Frontal cortex (tissue), 4 donors: ENCODE results near the gene RHOJ. TPM values are rescaled to one million over a fixed set of nuclear protein-coding genes. Genes with fewer than 3 reads are reported as not detected.
"Not testable (repeated sequence)": the region's sequence is repeated elsewhere in the genome, so short reads cannot be mapped to it uniquely, and the experiment has no call there.

Experiments used
- DNase-seq, 2 donors: peaks; one replicate each; pipeline ENCODE4 v3.0.0; 2012; ENCODE audit warnings: low spot score in 2 of 2
- FAIRE-seq: peaks from 2 replicates; lab custom pipeline; 2012; peaks lifted over from hg19 to GRCh38; lab: Jason Lieb, UNC
- total RNA-seq: library from RNA; depleted of rRNA; stranded (reverse); fragments of >200 nt; gene quantifications from one replicate; pipeline ENCODE4 v1.2.3, GENCODE V29; 2014
- donor health status: control.
- donor health status: control.
- donor health status: control.

Gene RHOJ
- 4.5 TPM for total RNA-seq

DNA sequence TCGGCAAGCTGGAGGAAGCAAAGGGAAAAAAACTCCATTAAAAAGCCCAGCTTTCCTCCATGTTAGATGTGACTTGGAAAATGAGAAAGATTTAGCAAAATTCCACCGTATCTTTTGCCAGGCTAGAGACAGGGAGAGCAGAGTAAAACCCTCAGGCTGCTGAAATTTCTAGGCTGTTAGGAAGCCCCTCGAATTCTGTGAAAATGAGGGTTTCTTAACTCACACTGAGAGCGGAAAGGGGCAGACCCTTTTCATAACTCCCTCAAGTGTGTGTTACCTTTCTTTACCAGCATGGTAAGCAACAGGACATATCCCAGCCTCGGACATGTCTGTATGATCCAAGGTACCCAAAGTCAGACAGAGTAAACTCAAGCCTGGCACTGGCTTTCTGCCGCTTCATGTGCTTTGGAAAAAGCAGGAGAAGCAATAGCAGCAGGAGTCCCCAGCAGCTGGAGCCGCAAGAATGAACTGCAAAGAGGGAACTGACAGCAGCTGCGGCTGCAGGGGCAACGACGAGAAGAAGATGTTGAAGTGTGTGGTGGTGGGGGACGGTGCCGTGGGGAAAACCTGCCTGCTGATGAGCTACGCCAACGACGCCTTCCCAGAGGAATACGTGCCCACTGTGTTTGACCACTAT lies at the start of gene RHOJ:
TSS of gene RHOJ (plus strand) at position 37 of the 637 bp plus-strand sequence. CDS start at position 464, 427 bp downstream.
- DNase-seq (no peak), FAIRE-seq (no peak)

DNA sequence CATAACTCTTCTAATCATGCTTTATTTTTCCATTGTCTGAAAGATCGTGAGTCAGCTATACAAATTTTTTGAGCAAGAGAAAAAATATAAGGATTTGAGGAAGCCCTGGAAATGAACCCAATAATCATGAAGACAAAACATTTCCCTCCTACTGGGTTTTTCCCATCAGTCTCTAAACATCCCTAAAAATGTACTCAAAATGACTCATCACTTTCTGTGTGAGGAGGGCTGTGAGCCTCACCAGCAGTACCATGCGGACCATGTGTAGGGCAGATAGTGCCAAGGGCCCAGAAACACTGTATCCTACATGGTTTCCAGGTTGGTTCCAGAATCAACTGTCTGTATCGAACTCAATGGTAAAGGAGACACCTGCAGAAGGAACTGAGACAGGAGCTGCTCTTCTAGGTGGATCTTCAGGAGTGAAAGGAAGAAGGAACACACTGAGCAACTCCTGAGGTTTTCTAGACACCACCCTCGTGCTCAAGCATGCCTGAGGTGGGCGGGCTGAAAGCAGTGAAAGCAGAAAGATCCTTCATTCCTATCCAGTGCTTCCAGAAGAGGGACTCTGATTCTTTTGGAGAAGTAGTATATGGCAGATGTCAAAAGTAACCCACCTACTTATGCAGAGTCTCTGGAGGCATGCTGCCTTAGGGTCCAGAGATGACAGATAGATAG lies 48.6 kb upstream of the RHOJ start:
- DNase-seq, result no peak
- no peak for FAIRE-seq

DNA sequence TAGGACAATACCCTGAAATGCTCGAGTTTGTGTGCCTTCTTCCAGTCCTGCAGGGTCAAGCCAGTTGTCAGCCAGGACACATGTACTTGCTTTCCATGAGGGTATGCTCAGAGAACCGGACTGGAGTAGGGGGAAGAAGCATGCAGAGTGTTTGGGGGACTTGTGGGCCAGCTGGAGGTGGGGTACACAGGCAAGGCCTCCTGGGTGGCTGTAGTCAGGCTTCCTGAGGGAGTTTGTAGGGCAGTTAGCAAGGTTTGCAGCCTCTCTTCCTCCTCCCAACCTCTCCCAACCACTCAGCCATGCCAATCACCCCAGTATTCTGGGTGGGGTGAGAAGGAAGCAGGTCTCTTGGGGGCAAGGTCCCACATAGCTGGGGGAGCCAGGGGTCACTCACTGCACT lies 47.0 kb upstream of the RHOJ start:
- DNase-seq (no peak), FAIRE-seq (no peak)

DNA sequence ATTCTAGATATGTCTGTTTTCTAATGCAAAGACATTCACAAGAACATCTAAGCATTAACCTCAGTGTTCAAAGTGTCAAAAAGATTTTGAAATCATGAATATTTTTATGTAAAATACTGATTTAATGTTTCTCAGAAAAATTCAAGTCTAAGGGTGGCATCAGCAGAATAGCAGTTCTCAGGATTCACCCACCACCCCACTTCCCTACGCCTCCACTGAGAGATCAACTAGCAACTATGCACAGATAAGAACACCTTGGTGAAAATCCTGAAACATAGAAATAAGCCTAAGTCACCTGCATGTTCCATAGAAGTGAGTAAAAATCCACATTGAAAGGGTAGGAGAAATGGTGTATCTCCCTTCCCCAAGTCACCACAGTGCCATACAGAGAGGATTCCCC lies 40.9 kb upstream of the RHOJ start:
- DNase-seq (no peak), FAIRE-seq (no peak)

DNA sequence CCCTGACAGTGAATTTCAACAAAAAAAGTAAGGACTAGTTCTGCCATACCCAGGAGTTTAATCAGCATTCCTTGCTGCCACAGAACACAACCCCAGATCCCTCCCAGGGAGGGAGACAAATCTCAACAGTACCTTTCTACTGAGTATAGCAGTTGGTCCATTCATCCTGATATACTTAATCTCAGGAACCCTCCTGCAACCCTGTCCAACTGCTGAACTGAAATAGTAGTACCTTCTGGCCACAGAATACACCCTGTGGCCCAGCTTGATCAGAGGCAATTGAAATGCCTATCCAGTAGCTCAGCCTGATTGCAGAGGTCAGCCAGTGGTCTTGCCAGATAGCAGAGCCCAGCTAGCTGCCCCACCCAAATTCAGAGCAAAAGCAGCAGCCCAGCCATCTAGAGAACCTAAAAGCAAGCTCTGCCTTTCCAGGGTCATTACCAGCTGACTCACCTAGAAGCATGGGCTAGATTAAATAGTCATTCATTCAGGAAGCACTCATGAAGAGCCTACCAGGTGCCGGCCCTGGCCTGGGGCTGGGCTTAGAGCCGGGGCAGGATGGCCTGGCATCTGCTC lies 40.0 kb upstream of the RHOJ start:
- DNase-seq (no peak), FAIRE-seq (no peak)

DNA sequence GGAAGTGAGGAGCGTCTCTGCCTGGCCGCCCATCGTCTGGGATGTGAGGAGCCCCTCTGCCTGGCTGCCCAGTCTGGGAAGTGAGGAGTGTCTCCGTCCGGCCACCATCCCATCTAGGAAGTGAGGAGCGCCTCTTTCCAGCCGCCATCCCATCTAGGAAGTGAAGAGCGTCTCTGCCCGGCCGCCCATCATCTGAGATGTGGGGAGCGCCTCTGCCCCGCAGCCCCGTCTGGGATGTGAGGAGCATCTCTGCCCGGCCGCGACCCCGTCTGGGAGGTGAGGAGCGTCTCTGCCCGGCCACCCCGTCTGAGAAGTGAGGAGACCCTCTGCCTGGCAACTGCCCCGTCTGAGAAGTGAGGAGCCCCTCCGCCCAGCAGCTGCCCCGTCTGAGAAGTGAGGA lies 39.0 kb upstream of the RHOJ start:
- not testable (repeated sequence) for FAIRE-seq, DNase-seq

DNA sequence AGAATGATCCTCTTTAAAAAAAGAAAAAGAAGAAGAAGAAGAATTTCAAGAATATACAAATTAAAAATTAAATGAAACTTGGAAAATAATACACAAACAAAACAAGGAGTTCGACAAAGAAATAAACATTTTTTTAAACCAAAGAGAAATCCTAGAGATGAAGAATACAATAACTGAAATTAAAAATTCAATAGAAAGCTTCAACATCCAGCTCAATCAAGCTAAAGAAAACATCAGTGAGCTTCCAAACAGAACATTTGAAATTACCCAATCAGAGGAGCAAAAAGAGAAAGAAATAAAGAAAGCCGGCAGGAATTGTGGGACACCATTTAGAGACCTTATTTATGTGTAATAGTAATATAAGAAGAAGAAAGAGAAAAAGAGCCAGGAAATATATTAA lies 37.2 kb upstream of the RHOJ start:
- no peak for DNase-seq
- peak; percentile 57 for FAIRE-seq

DNA sequence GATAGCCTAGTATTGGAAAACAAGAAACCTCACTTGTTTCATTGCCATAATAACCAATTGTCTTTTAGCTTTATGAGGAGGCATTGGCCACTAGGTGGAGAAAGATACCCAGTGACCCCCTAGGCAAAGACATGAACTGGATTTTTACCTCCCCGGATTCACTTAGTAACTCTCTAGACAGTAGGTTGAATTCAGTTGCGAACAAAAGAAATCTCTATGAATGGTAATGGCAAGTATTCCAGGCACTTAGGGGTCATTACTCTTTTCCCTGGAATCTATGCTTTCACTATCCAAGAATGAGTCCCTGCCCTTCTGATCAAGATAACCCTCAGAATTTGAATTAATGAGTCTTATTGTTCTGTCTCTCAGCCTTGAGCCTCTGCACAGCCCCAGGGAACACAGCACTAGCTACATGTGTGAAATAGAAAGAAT lies 29.5 kb upstream of the RHOJ start:
- FAIRE-seq (no peak), DNase-seq (peak in 1 of 2 donors; percentile 22)

DNA sequence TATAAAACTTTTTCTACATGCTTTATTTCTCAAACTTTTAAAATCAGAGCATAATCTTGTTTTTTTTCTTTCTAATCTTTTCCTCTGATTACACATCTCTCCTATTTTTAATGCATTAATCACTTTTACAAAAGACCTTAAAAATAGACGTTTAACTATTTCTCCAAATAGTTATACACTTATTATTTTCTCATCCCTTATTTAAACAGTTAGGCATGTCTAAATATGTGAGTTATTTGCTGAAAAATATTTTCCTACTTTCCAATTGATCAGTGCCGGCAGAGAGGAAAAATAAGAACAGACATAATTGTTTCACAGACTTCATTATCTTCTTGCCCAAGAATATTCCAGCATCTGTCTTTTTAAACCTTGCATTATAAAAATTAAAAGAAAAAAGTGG lies 28.7 kb upstream of the RHOJ start:
- FAIRE-seq, result no peak

DNA sequence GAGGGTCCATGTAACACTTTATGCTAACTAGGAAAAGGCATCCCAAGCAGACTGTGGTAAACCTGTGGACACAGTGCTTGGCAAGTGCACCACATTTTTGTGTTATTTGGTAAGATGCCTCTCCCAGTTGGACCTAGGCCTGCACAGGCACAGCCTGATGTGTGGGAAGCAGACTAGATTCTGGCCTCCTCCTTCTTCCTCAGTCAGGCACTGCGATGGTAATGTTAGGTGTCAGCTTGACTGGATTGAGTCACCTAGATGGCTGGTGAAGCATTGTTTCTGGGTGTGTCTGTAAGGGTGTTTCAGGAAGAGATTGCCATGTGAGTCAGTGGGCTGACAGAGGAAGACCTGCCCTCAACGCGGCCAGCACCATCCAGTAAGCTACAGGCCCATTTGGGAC lies 25.3 kb upstream of the RHOJ start:
- FAIRE-seq, result no peak
- DNase-seq, result no peak

More for the DNA sequence above, 28.7 kb upstream of the RHOJ start:
- no peak for DNase-seq

DNA sequence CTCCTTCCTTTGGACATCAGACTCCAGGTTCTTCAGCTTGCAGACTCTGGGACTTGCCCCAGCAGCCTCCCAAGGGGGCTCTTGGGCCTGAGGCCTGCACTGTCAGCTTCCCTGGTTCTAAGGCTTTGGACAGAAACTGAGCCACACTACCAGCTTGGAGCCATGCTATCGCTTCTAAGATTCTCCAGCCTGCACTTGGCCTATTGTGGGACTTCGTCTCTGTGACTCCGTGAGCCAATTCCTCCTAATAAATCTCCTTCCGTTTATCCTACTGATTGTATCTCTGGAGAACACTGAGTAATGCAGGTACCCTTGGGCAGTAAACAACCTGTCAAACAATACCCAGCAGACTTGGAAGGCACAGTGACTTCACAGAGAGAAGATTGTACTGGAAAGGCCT lies 24.9 kb upstream of the RHOJ start:
- no peak for FAIRE-seq
- no peak for DNase-seq

DNA sequence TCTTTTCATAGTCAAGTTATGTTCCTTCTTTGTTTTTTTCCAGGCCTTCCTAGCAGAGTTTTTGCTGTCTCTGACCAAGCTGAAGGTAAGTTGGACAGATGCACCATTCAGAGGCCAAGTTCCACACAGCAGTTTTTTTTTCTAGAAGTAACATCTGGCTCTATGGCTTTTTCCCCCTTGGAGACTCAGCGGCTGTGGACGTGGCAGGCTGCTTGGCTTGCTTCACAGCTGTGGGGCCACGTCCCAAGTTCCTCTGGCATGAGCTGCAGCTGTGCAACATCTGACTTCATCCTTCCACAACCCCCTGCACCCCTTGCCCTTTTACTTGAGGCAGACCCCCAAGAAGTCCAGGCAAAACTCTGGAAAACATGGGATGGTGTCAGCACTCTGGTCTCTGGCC lies 24.2 kb upstream of the RHOJ start:
- FAIRE-seq, result no peak
- no peak for DNase-seq

DNA sequence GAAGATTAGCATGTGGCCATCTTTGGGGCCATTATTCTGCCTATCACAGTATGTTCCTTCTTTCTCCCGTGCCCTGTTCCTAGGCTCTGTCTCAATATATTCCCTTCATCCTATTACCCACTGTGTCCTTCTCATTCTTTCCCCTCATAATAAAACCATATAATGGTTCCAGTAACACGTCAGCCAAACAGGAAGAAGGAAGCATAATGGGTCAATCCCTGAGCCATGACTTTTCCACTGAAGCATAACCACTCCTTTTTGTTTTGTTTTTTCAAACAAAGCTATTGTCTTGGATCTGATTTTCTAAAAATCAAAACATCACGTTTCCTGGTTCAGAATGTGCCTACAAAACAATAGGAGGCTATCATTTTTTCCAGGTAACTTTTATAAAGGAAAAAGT lies 21.3 kb upstream of the RHOJ start:
- DNase-seq, result no peak
- no peak for FAIRE-seq

DNA sequence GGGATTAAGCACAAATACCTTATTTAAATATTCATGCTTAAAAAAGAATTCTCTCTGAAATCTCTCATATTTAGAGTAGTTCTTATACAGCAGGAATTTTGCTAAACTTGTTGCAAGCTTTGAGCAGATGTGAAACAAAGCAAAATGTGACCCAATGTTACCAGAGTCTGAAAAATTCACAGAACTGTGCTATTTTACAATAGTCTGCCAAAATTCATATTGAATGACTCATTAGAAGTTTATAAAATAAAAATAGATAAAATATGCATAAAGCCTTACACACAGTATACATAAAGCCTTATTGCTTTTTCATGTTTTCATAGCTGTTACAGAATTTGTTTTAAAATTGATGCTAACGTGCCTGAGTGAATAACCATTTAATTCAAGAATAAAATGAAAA lies 17.8 kb upstream of the RHOJ start:
- DNase-seq, result no peak
- FAIRE-seq, result no peak

DNA sequence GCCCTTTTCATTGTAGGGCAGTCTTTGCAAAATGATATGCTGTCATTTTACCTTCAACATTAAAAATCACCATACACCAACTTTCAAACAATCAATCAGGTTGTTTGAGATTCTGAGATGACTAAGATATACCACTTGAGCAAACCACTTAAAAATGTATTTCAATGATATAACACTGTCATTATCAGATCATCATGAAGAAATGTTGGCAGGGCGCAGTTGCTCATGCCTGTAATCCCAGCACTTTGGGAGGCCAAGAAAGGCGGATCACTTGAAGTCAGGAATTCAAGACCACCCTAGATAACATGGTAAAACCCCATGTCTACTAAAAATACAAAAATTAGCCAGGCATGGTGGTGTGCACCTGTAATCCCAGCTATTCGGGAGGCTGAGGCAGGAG lies 13.0 kb upstream of the RHOJ start:
- no peak for DNase-seq
- FAIRE-seq, result no peak

DNA sequence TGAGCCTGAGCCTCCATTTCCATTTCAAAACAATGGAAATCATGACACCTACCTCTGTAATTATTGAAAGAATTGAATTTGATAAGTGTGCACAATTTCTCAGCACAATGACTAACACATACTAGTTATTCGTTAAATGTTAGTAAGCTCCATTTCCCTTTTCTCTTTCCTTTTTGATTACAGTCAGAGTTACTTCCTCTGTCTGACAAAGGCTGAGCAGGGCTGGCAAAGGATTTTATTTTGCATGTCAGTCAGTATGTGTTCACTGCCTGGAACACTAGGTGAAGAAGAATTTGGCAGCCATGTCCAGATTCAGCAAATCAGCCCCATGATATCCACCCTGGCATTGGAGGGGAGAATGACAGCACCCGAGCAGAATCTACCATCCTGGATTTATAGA lies 12.2 kb upstream of the RHOJ start:
- DNase-seq, result no peak
- no peak for FAIRE-seq

DNA sequence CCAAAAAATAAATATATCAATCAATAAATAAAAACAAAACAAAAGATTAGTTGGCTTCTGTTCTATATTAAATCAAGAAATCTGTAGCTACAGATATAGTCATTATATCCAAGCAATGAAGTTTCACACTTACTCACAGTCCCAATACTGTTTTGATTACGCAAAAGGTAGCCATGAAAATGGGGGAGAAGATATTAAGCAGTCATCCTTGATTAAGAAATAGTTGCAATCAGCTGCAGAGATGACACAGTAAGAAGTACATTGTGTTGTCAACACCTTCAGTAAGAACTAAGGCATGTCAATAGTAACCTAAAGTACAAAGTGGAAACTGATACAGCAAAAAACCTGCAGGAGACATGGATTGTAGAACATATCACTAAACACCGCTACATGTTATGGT lies 11.0 kb upstream of the RHOJ start:
- FAIRE-seq (no peak), DNase-seq (no peak)

DNA sequence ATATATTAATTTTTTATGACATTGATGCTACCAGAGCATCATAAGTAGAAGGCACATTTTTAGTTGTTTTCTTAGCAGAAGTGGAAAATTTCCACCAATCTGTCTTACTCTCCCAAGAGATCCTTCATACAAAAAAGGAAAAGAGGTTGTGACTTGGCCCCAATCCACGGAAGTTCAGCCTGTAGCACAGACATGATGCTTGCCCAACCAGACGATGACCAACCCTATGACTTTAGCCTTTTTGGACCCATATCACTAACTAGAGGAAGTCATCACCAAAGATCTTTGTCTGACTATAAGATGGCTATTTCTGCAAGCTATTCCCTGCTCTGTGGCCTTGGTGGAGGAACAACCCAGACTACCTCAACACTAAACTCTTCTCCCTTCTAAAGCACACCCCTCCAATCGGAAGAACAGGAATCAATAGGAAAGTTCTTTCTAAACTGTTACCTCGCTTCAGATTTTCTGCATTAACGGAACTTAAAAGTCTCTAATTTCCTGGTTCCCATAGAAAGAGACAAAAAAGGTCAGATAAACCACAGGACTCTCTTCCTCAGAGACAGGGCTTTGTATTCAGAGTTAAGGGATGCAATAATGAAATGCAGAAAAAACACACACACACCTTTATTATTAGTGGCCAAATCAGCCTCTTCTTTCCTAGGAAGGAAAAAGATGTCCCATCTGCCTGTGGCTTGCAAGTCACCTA lies 4.1 kb upstream of the RHOJ start:
- no peak for DNase-seq
- no peak for FAIRE-seq

DNA sequence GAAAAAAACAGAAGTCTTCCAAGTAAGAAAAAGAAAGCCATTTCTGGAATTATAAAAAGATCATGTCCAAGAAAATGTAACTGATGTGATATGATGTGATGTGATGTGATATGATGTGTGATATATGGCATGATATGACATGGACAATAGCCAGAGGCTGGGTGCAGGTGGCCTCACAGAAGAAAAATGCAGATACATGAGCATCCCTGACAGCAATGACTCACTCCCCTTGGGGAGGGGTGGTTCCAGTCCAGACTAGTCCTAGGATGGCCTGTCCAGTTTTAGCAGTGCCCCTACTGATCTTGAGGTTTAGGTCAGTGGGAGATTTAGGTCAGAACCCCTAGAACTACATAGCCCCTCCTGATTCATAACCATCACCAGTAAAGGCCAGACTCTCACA lies 3.5 kb upstream of the RHOJ start:
- FAIRE-seq (no peak), DNase-seq (no peak)

DNA sequence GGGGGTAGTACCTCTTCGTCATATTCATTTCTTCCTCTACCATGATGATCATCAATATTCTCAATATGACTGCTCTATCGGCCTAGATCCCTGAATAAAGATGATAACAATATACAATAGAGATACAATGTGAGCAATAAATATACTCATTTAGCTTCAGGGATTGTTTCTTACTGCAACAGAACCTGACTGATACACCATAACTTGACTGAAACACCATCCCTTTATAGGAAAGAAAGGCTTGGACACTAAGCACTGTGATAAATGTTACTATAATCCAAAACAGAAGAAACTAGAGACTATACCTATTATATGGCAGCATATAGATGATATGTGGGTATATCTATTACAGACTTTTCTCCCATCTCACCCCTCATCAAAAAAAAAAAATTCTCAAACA lies 1.2 kb upstream of the RHOJ start:
- FAIRE-seq, result no peak
- DNase-seq, result no peak
